Cardiac muscle cell (in vitro differentiated cells and primary cell): ENCODE results near the gene PRKG1. TPM values are rescaled to one million over a fixed set of nuclear protein-coding genes. Genes with fewer than 3 reads are reported as not detected.

Experiments used
- DNase-seq, 2 donors: peaks; one replicate each; pipeline versions ENCODE4 v3.0.0 to v3.0.0-alpha.2; 2010 to 2017; ENCODE audit warnings: low read depth in 1 of 2, low spot score in 1 of 2
- H3K27ac ChIP-seq: fragments of 200-600 bp; sonication (generic); 2 replicates; pipeline ENCODE4 v1.5.1; 2016
- H3K27me3 ChIP-seq: fragments of 200-600 bp; sonication (generic); 2 replicates; pipeline ENCODE4 v1.6.0; 2016; ENCODE audit warnings: control low read depth
- H3K36me3 ChIP-seq: fragments of 200-600 bp; sonication (generic); 2 replicates; pipeline ENCODE4 v1.5.1; 2016; ENCODE audit warnings: control low read depth
- H3K4me1 ChIP-seq: fragments of 200-600 bp; sonication (generic); 2 replicates; pipeline ENCODE4 v1.8.1; 2017; ENCODE audit warnings: low read depth, mild to moderate bottlenecking, mixed run types
- H3K4me3 ChIP-seq: fragments of 200-600 bp; sonication (generic); 2 replicates; pipeline ENCODE4 v1.5.1; 2016; ENCODE audit warnings: mild to moderate bottlenecking
- H3K9me3 ChIP-seq: fragments of 200-600 bp; sonication (generic); 2 replicates; pipeline ENCODE4 v1.5.1; 2017; ENCODE audit warnings: low read depth, mild to moderate bottlenecking, control low read depth
- polyA plus RNA-seq: library from polyadenylated mRNA; unstranded; fragments of >200 nt; fragmentation: Nextera tagmentation; extraction: Ambion mirVana; gene quantifications from 2 replicates; pipeline ENCODE4 v1.2.1, GENCODE V29; 2016
- total RNA-seq: library from RNA; depleted of rRNA; stranded (reverse); fragments of >200 nt; gene quantifications from 2 replicates; pipeline ENCODE4 v1.2.3, GENCODE V29; 2016
- TF ChIP-seq, protein P1 (sequence below): IDR thresholded peaks from 2 replicates; pipeline ENCODE4 v1.5.1; 2012; ENCODE audit warnings: low read depth, mild to moderate bottlenecking, low read length

Gene PRKG1
- total and polyA plus RNA-seq, 2 experiments from 2014 or later: 2.9 to 13.3 TPM

- H3K27me3 ChIP-seq: no peaks in the 10 kb centered on the region
Observed at GRCh38 chr10:51800725-51801424, 726.6 kb downstream of the PRKG1 start.

GRCh38 chr10:51802030-51802429 lies 727.7 kb downstream of the PRKG1 start:
- Histone ChIP-seq H3K9me3 (no peaks in the 10 kb centered on the region), H3K4me3 (no peak overlapping the region), H3K27ac (no peak overlapping the region), H3K27me3 (no peaks in the 10 kb centered on the region), H3K4me1 (no peaks in the 10 kb centered on the region), H3K36me3 (no peaks in the 10 kb centered on the region)
- TF ChIP-seq, protein P1, sequence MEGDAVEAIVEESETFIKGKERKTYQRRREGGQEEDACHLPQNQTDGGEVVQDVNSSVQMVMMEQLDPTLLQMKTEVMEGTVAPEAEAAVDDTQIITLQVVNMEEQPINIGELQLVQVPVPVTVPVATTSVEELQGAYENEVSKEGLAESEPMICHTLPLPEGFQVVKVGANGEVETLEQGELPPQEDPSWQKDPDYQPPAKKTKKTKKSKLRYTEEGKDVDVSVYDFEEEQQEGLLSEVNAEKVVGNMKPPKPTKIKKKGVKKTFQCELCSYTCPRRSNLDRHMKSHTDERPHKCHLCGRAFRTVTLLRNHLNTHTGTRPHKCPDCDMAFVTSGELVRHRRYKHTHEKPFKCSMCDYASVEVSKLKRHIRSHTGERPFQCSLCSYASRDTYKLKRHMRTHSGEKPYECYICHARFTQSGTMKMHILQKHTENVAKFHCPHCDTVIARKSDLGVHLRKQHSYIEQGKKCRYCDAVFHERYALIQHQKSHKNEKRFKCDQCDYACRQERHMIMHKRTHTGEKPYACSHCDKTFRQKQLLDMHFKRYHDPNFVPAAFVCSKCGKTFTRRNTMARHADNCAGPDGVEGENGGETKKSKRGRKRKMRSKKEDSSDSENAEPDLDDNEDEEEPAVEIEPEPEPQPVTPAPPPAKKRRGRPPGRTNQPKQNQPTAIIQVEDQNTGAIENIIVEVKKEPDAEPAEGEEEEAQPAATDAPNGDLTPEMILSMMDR: no peak
- no peak for DNase-seq

More at GRCh38 chr10:51800725-51801424, 726.6 kb downstream of the PRKG1 start:
- H3K4me3 ChIP-seq: no peak overlapping the region
- no peaks in the 10 kb centered on the region for H3K36me3 ChIP-seq
- DNase-seq: no peak
- H3K4me1 ChIP-seq: no peaks in the 10 kb centered on the region
- TF ChIP-seq, protein P1: no peak
- H3K9me3 ChIP-seq: no peaks in the 10 kb centered on the region
- H3K27ac ChIP-seq: no peak overlapping the region

DNA sequence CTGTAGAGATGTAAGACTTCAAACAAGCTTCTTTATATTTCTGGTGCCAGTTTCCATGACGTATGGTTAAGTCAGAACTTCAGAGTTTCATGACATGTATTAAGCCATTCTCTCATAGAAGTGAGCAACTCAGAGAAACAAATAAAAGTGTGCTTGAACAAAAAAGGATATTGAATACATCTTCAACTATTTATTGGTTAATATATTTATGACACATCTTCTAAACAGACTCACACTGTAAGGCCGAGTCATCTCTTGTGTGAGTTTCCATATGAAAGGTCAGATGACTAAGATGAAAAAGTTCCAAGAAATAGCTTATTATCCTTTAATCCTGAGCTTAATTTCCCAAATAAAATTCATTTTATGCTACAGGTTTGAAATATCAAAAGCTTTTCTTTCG lies 730.6 kb downstream of the PRKG1 start:
- H3K9me3 ChIP-seq: no peaks in the 10 kb centered on the region
- no peaks in the 10 kb centered on the region for H3K4me1 ChIP-seq
- no peaks in the 10 kb centered on the region for H3K27me3 ChIP-seq
- TF ChIP-seq, protein P1: no peak
- peak in 1 of 2 donors; percentile 27 for DNase-seq
- H3K4me3 ChIP-seq: no peak overlapping the region
- H3K36me3 ChIP-seq: no peaks in the 10 kb centered on the region
- no peak overlapping the region for H3K27ac ChIP-seq

DNA sequence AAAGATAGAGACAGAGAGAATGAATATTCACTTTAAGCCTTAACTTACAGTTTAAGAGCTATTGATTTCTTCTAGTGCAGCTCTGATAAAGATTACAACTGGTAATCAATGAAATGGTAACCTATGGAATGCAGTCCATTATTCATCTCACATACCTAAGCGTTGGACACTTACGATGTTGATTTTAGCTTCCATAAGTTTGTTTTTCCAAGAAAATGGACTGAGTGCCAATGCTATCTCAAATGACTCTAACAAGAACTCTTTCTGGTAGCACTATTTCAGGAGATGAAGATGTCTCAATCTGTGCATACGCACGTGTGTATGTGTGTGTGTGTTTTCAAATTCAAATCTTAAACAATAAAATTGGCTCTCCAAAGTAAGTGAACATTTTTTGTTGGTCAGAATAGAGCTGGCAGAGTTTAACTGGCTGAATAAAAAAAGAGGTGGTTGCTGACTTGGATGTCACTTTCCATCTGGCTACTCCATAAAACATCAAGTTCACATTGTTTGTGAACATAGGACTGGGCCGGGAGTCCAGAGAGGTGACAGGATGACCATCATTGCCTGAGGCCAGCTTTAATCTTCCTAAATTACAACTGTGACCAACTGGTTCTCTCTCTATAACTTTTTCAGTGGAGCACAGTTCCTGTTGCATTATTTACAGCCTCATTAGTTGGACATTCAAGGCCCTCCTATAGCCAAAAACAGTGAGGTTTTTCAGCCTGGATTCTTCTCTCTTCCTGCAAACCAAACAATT lies 732.0 kb downstream of the PRKG1 start:
- Histone ChIP-seq H3K4me1 (no peaks in the 10 kb centered on the region), H3K36me3 (no peaks in the 10 kb centered on the region), H3K9me3 (no peaks in the 10 kb centered on the region), H3K4me3 (no peak overlapping the region), H3K27me3 (no peaks in the 10 kb centered on the region), H3K27ac (no peak overlapping the region)
- TF ChIP-seq, protein P1: no peak
- DNase-seq: no peak

DNA sequence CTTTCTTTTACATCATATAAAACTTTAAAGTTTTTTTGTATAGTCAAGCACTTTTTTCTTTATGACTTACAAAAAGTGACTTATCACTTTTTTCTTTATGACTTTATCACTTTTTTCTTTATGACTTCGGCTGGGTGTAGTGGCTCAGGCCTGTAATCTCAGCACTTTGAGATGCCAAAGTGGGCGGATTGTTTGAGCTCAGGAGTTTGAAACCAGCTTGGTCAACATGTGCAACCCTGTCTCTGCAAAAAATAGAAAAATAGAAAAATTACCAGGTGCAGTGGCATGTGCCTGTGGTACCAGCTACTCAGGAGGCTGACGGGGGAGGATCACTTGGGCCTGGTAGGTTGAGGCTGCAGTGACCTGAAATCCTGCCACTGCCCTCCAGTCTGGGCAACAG lies 733.9 kb downstream of the PRKG1 start:
- Histone ChIP-seq H3K9me3 (no peaks in the 10 kb centered on the region), H3K36me3 (no peaks in the 10 kb centered on the region), H3K4me3 (no peak overlapping the region), H3K4me1 (no peaks in the 10 kb centered on the region), H3K27ac (no peak overlapping the region), H3K27me3 (no peaks in the 10 kb centered on the region)
- DNase-seq: no peak
- TF ChIP-seq, protein P1: no peak
